DOHH2 (cell line): ENCODE data around the gene WDR27.

ENCODE experiments used
- EZH2phosphoT487 ChIP-seq: fragments of 200-600 bp; sonication (generic); IDR thresholded peaks from 2 replicates; pipeline ENCODE4 v1.6.1; 2017; ENCODE audit warnings: borderline replicate concordance, mild to moderate bottlenecking, antibody characterized with exemption, low read length, moderate library complexity, mixed read lengths
- TF ChIP-seq, protein P1 (sequence below): fragments of 200-600 bp; sonication (generic); IDR thresholded peaks from one replicate; pipeline ENCODE4 v1.5.1; 2014; ENCODE audit warnings: antibody characterized with exemption, mild to moderate bottlenecking, low read depth, low read length; ENCODE audit not compliant: poor library complexity, severe bottlenecking

DNA sequence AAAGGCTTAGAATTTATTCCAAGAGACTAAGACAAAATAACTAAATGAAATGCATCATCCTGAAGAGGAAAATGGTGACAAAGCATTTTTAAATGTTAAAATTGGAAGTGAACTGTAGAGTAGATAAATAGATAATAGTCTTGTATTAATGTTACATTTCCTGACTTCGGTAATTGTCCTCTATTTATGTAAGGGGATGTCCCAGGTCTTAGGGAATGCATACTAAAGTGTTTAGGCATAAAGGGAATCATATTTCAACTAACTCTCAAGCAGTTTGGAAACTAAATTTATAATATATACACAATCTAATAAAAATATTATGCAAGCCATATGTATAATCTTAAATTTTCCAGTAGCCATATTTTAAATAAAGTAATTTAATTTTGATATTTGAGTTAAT is 159.3 kb downstream of the WDR27 start:
- TF ChIP-seq EZH2phosphoT487 = no peak
- TF ChIP-seq, protein P1, sequence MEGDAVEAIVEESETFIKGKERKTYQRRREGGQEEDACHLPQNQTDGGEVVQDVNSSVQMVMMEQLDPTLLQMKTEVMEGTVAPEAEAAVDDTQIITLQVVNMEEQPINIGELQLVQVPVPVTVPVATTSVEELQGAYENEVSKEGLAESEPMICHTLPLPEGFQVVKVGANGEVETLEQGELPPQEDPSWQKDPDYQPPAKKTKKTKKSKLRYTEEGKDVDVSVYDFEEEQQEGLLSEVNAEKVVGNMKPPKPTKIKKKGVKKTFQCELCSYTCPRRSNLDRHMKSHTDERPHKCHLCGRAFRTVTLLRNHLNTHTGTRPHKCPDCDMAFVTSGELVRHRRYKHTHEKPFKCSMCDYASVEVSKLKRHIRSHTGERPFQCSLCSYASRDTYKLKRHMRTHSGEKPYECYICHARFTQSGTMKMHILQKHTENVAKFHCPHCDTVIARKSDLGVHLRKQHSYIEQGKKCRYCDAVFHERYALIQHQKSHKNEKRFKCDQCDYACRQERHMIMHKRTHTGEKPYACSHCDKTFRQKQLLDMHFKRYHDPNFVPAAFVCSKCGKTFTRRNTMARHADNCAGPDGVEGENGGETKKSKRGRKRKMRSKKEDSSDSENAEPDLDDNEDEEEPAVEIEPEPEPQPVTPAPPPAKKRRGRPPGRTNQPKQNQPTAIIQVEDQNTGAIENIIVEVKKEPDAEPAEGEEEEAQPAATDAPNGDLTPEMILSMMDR = no peak
